Thyroid gland (tissue), 4 donors: ENCODE measurements around the gene SVIL.

Experiments used
- POLR2A ChIP-seq, 2 donors: fragments of 450-650 bp; IDR thresholded peaks; one replicate each; pipeline ENCODE4 v1.6.1; 2017; ENCODE audit warnings: antibody characterized with exemption in 2 of 2, mild to moderate bottlenecking in 2 of 2, moderate library complexity in 1 of 2
- TF ChIP-seq, protein P1 (sequence below), 6 experiments: fragments of 200-600 bp in 3 of 6; fragments of 450-650 bp in 3 of 6; sonication (generic) in 3 of 6; IDR thresholded peaks; one replicate each; pipeline ENCODE4 v1.5.1; 2016 to 2019; ENCODE audit warnings: antibody characterized with exemption in 6 of 6, mild to moderate bottlenecking in 2 of 6, inconsistent platforms in 1 of 6, moderate library complexity in 1 of 6

DNA sequence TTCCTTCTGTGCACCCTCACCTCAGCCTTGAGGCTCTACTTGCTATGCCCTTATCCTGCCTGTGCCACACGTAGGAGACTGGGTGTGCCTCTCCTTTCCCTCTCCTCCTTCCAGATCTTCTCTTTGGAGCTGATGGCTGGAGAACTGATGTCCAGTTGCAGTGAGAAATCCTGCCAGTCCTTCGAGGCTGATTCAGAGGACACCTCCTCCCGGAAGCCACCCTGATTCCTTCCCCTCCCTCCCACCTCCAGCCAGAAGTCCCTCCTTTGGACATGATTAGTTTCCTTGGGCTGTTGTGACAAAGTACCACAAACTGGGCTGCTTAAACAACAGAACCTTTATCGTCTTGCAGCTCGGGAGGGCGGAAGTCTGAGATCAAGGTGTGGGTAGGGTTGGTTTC, 184.4 kb downstream of the SVIL start:
- TF ChIP-seq, protein P1, sequence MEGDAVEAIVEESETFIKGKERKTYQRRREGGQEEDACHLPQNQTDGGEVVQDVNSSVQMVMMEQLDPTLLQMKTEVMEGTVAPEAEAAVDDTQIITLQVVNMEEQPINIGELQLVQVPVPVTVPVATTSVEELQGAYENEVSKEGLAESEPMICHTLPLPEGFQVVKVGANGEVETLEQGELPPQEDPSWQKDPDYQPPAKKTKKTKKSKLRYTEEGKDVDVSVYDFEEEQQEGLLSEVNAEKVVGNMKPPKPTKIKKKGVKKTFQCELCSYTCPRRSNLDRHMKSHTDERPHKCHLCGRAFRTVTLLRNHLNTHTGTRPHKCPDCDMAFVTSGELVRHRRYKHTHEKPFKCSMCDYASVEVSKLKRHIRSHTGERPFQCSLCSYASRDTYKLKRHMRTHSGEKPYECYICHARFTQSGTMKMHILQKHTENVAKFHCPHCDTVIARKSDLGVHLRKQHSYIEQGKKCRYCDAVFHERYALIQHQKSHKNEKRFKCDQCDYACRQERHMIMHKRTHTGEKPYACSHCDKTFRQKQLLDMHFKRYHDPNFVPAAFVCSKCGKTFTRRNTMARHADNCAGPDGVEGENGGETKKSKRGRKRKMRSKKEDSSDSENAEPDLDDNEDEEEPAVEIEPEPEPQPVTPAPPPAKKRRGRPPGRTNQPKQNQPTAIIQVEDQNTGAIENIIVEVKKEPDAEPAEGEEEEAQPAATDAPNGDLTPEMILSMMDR (IDR thresholded peaks at IDR 0.05), result no peak
- TF ChIP-seq POLR2A (IDR thresholded peaks at IDR 0.05), result no peak
